ENCODE measurements around the gene MGAT5.

- TF ChIP-seq CTCF (conservative IDR thresholded peaks at IDR 0.05; ENCODE audit: low read length) (no peak), EZH2phosphoT487 (IDR thresholded peaks at IDR 0.05; ENCODE audit: borderline replicate concordance, low read depth, low read length) (no peak)
Observed at GRCh38 chr2:134335601-134336000, 81.7 kb downstream of the MGAT5 start.
